C4-2B (cell line): Measurements from ENCODE around the gene HOXA9.

ENCODE experiments used
- CTCF ChIP-seq: fragments of 450-650 bp; conservative IDR thresholded peaks from 2 replicates; pipeline ENCODE4 v1.5.1; 2017; ENCODE audit warnings: mild to moderate bottlenecking
- ZFX ChIP-seq: fragments of 450-650 bp; IDR thresholded peaks from 2 replicates; pipeline ENCODE4 v1.6.1; 2017

- TF ChIP-seq CTCF (no peak), ZFX (no peak)
Observed at GRCh38 chr7:27200761-27201579, 35.6 kb upstream of the HOXA9 start.
